ENCODE data around the gene SHD. TPM values are rescaled to one million over a fixed set of nuclear protein-coding genes. Genes with fewer than 3 reads are reported as not detected.

The SHD gene
- total RNA-seq, 1 donor from 2014 or later, result not detected

DNA sequence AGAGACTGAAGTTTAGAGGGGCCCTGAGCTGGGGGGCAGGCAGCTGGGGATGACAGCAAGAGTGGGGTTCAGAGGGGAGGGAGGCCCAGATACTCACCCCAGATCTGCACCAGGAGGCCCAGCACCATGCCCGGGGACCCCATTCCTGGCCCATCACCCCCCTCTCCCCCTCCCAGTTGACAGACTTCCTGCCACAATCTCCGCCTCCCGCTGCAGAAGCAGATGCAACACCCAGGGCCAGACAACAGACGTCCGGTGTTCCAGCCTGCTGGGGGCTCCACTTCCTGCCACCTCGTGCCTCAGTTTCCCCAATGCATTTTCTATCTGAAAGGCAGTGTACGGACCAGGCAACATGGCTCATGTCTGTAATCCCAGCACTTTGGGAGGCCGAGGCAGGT, 23.2 kb downstream of the SHD start, which contains the start of gene TMIGD2:
Gene TMIGD2 (minus strand): TSS at position 147 of the 398 bp plus-strand sequence. CDS start 4 bp downstream, at position 143.
- no peak for DNase-seq (ENCODE audit: low read depth)
- H3K36me3 ChIP-seq (ENCODE audit: control insufficient read depth, insufficient read depth, low read length), result no peaks in the 10 kb centered on the region
- TF ChIP-seq, protein P1, sequence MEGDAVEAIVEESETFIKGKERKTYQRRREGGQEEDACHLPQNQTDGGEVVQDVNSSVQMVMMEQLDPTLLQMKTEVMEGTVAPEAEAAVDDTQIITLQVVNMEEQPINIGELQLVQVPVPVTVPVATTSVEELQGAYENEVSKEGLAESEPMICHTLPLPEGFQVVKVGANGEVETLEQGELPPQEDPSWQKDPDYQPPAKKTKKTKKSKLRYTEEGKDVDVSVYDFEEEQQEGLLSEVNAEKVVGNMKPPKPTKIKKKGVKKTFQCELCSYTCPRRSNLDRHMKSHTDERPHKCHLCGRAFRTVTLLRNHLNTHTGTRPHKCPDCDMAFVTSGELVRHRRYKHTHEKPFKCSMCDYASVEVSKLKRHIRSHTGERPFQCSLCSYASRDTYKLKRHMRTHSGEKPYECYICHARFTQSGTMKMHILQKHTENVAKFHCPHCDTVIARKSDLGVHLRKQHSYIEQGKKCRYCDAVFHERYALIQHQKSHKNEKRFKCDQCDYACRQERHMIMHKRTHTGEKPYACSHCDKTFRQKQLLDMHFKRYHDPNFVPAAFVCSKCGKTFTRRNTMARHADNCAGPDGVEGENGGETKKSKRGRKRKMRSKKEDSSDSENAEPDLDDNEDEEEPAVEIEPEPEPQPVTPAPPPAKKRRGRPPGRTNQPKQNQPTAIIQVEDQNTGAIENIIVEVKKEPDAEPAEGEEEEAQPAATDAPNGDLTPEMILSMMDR (IDR thresholded peaks at IDR 0.05; ENCODE audit: insufficient read depth, low read length, severe bottlenecking), result no peak
- no peak for FAIRE-seq
- H3K27me3 ChIP-seq (ENCODE audit: control insufficient read depth, insufficient read depth, low read length), result no peaks in the 10 kb centered on the region
- H3K4me3 ChIP-seq (ENCODE audit: low read depth, low read length), result no peak within 1 kb of the TSS

- FAIRE-seq, result peak; percentile 23
- H3K27me3 ChIP-seq (ENCODE audit: control insufficient read depth, insufficient read depth, low read length), result no peaks in the 10 kb centered on the region
- no peak overlapping the region for H3K4me3 ChIP-seq (ENCODE audit: low read depth, low read length)
- DNase-seq (ENCODE audit: low read depth), result no peak
- H3K36me3 ChIP-seq (ENCODE audit: control insufficient read depth, insufficient read depth, low read length), result no peaks in the 10 kb centered on the region
- TF ChIP-seq, protein P1 (IDR thresholded peaks at IDR 0.05; ENCODE audit: insufficient read depth, low read length, severe bottlenecking), result no peak
These were observed 24.9 kb downstream of the SHD start for GRCh38 chr19:4303819-4304537.

DNA sequence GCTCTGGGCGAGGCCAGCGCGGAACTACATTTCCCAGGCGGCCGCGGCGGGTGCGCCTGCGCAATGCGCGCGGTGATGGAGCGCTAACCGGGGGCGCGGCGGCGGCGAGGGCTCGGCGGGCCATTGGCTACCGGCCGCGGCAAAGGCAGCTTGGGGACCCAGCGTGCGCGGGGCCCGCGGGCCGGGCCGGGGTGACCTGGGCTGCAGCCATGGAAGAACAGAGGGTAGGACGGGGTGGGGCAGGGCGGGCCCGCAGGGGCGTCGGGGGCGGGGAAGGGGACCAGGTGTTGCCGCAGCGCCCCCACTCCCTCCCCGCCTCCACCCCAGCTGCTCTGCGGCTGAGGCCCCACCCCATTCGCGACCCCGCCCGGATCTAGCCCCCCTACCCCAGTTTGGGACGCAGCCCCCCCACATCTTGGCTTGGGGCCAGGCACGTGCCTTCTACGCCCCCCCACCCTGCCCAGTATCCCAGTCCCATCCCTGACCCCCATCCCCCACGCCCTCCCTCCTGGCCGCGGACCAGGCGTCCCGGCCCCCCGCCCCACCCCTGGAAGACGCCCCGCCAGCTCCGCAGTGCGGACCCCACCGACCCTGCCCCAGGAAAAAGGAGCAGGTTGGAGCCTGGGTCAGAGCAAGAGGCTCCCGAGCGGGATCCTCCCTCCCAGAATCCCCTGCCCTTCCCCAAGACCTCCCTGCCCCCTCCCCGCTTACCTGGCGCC, 25.6 kb downstream of the SHD start, which contains the start of gene FSD1:
Gene FSD1 (plus strand): TSS at position 61 of the 719 bp plus-strand sequence. CDS start 149 bp downstream, at position 210.
- no peak within 1 kb of the TSS for H3K4me3 ChIP-seq (ENCODE audit: low read depth, low read length)
- no peak for FAIRE-seq
- TF ChIP-seq, protein P1 (IDR thresholded peaks at IDR 0.05; ENCODE audit: insufficient read depth, low read length, severe bottlenecking), result no peak
- no peaks in the 10 kb centered on the region for H3K27me3 ChIP-seq (ENCODE audit: control insufficient read depth, insufficient read depth, low read length)
- H3K36me3 ChIP-seq (ENCODE audit: control insufficient read depth, insufficient read depth, low read length), result no peaks in the 10 kb centered on the region
- no peak for DNase-seq (ENCODE audit: low read depth)

- Histone ChIP-seq H3K27me3 (ENCODE audit: control insufficient read depth, insufficient read depth, low read length) (no peaks in the 10 kb centered on the region), H3K36me3 (ENCODE audit: control insufficient read depth, insufficient read depth, low read length) (no peaks in the 10 kb centered on the region), H3K4me3 (ENCODE audit: low read depth, low read length) (no peak overlapping the region)
- TF ChIP-seq, protein P1 (IDR thresholded peaks at IDR 0.05; ENCODE audit: insufficient read depth, low read length, severe bottlenecking), result no peak
- DNase-seq (ENCODE audit: low read depth) (no peak), FAIRE-seq (no peak)
These were observed 26.2 kb downstream of the SHD start for GRCh38 chr19:4305257-4305612.

- Histone ChIP-seq H3K4me3 (ENCODE audit: low read depth, low read length) (no peak overlapping the region), H3K36me3 (ENCODE audit: control insufficient read depth, insufficient read depth, low read length) (no peaks in the 10 kb centered on the region), H3K27me3 (ENCODE audit: control insufficient read depth, insufficient read depth, low read length) (no peaks in the 10 kb centered on the region)
- TF ChIP-seq, protein P1 (IDR thresholded peaks at IDR 0.05; ENCODE audit: insufficient read depth, low read length, severe bottlenecking), result no peak
- FAIRE-seq (no peak), DNase-seq (ENCODE audit: low read depth) (no peak)
These were observed 26.6 kb downstream of the SHD start for GRCh38 chr19:4305659-4306058.
